Large intestine (tissue), 3 donors: ENCODE measurements around the gene CSTPP1. TPM values are rescaled to one million over a fixed set of nuclear protein-coding genes. Genes with fewer than 3 reads are reported as not detected.
"Not testable (repeated sequence)": the region's sequence is repeated elsewhere in the genome, so short reads cannot be mapped to it uniquely, and the experiment has no call there.

Experiments
- DNase-seq, 2 donors: peaks; one replicate each; pipeline versions ENCODE4 v3.0.0 to v3.0.0-alpha.2; 2013
- H3K27ac ChIP-seq: one replicate; pipeline ENCODE4 v1.5.1; 2013; ENCODE audit warnings: low read length
- H3K27me3 ChIP-seq: 2 replicates; pipeline ENCODE4 v1.6.1; 2013; ENCODE audit warnings: low read length; ENCODE audit not compliant: control insufficient read depth, insufficient read depth
- H3K36me3 ChIP-seq: 2 replicates; pipeline ENCODE4 v1.6.1; 2013; ENCODE audit warnings: low read length; ENCODE audit not compliant: control insufficient read depth, insufficient read depth
- H3K4me1 ChIP-seq: one replicate; pipeline ENCODE4 v1.6.1; 2013; ENCODE audit warnings: low read length; ENCODE audit not compliant: control insufficient read depth, insufficient read depth
- H3K4me3 ChIP-seq: one replicate; pipeline ENCODE4 v1.5.1; 2013; ENCODE audit warnings: low read length
- H3K9me3 ChIP-seq: one replicate; pipeline ENCODE4 v1.6.1; 2013; ENCODE audit warnings: mild to moderate bottlenecking, low read depth, low read length, moderate library complexity; ENCODE audit not compliant: control insufficient read depth
- WGBS: methylation state at CpG from one replicate; pipeline ENCODE4 v1.1.5; 2013; ENCODE audit warnings: low lambda C conversion rate; ENCODE audit not compliant: insufficient coverage; 5-methylcytosine and 5-hydroxymethylcytosine counted together
- polyA plus RNA-seq: library from polyadenylated mRNA; unstranded; fragments of 120-200 nt; gene quantifications from one replicate; pipeline ENCODE4 v1.2.1, GENCODE V29; 2013

Gene CSTPP1
- polyA plus RNA-seq, 1 donor, result 32.9 TPM

DNA sequence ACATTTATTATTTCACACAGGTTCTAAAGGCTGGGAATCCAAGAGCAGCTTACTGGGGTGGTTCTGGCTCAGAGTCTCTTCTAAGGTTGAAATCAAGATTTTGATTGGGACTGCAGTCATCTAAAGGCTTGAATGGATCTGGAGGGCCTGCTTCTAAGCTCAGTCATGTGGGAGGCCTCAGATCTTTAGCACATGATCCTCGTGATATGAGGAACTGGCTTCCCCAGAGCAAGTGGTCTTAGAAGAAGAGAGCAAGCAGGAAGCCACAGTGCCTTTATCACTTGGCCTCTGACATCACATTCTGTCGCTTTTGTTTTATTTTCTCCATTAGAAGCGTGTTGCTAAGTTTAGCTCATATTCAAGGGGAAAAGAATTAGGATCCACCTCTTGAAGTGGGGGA is 151.2 kb downstream of the CSTPP1 start:
- Histone ChIP-seq H3K27me3 (no peaks in the 10 kb centered on the region), H3K36me3 (no peaks in the 10 kb centered on the region), H3K27ac (no peak overlapping the region), H3K4me3 (no peak overlapping the region), H3K9me3 (no peaks in the 10 kb centered on the region), H3K4me1 (no peaks in the 10 kb centered on the region)
- DNase-seq, result no peak
- WGBS, result no CpG with 5 or more reads among the region's 3 CpGs

DNA sequence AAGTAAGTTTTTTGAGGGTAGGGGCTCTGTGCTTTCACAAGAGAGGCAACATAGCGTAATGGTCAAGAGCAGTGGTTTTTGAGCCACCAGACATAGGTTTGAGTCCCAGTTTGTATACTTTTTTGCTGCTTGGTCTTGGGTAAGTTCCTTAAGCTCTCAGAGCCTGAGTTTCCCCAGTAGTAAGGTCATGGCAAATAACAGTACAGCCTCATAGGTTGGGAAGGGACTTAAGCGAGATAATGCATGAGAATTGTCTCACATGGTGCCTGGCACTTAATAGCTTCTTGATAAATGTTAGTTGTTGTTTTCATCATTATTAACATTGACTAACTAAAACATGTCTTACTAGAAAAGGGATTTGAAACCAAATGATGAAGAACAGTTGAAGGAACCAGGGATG is 157.0 kb downstream of the CSTPP1 start:
- WGBS, result no CpG with 5 or more reads among the region's 2 CpGs
- H3K4me1 ChIP-seq, result no peaks in the 10 kb centered on the region

GRCh38 chr11:47096871-47097270 is 160.3 kb downstream of the CSTPP1 start:
- H3K4me3 ChIP-seq, DNase-seq, H3K9me3 ChIP-seq, H3K27ac ChIP-seq, H3K27me3 ChIP-seq, H3K4me1 ChIP-seq, H3K36me3 ChIP-seq: not testable (repeated sequence)
- no CpG with 5 or more reads among the region's 22 CpGs for WGBS

More for the DNA sequence above, 157.0 kb downstream of the CSTPP1 start:
- H3K27ac ChIP-seq, result no peak overlapping the region
- no peak overlapping the region for H3K4me3 ChIP-seq
- H3K9me3 ChIP-seq, result peaks cover 2% of the 10 kb centered on the region
- no peaks in the 10 kb centered on the region for H3K36me3 ChIP-seq
- DNase-seq, result no peak
- no peaks in the 10 kb centered on the region for H3K27me3 ChIP-seq

GRCh38 chr11:47098223-47098622 is 161.7 kb downstream of the CSTPP1 start:
- H3K4me1 ChIP-seq, DNase-seq, H3K27me3 ChIP-seq, H3K4me3 ChIP-seq, H3K36me3 ChIP-seq, H3K9me3 ChIP-seq, H3K27ac ChIP-seq: not testable (repeated sequence)
- no CpG with 5 or more reads among the region's 3 CpGs for WGBS

- Histone ChIP-seq H3K36me3 (no peaks in the 10 kb centered on the region), H3K27me3 (no peaks in the 10 kb centered on the region), H3K27ac (no peak overlapping the region), H3K4me3 (no peak overlapping the region), H3K9me3 (peaks cover 2% of the 10 kb centered on the region), H3K4me1 (no peaks in the 10 kb centered on the region)
- DNase-seq, result no peak
- WGBS, result 92% methylated on average over 1 of the region's 3 CpGs
Observed at GRCh38 chr11:47099214-47099917, 162.8 kb downstream of the CSTPP1 start.

DNA sequence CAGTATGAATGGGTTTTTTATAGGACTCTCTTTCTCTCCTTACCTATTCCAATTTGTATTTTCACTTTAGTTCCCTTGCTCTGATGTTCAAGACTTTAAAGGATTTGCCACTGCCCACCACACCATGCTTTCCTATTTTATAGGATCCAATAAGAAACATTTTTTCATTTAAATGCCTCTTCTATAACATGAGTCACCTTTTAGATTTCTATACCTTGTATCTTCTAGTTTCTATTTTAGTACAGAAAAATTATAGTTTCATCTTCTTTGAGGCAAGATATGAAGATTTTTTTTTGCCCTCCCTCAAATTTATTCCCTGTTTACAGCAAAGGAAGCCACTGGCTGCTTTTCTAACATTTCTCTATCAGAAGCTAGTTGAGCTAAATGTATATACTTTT is 163.4 kb downstream of the CSTPP1 start:
- H3K27ac ChIP-seq, result no peak overlapping the region

GRCh38 chr11:47101406-47101805 is 164.8 kb downstream of the CSTPP1 start:
- H3K4me1 ChIP-seq, result peaks cover 2% of the 10 kb centered on the region
- WGBS, result 75% methylated on average over 1 of the region's 3 CpGs
- H3K9me3 ChIP-seq, result peaks cover 2% of the 10 kb centered on the region
- DNase-seq, result no peak
- H3K36me3 ChIP-seq, result no peaks in the 10 kb centered on the region
- no peaks in the 10 kb centered on the region for H3K27me3 ChIP-seq
- no peak overlapping the region for H3K4me3 ChIP-seq
- H3K27ac ChIP-seq, result no peak overlapping the region

More for the DNA sequence above, 163.4 kb downstream of the CSTPP1 start:
- Histone ChIP-seq H3K27me3 (no peaks in the 10 kb centered on the region), H3K4me1 (no peaks in the 10 kb centered on the region), H3K4me3 (no peak overlapping the region), H3K36me3 (no peaks in the 10 kb centered on the region), H3K9me3 (peaks cover 2% of the 10 kb centered on the region)
- DNase-seq, result no peak

GRCh38 chr11:47104261-47104950 is 167.8 kb downstream of the CSTPP1 start:
- Histone ChIP-seq H3K4me3 (no peak overlapping the region), H3K4me1 (peaks cover 5% of the 10 kb centered on the region), H3K9me3 (no peaks in the 10 kb centered on the region), H3K27me3 (no peaks in the 10 kb centered on the region), H3K36me3 (no peaks in the 10 kb centered on the region), H3K27ac (no peak overlapping the region)
- WGBS, result 60% methylated on average over 2 of the region's 3 CpGs
- no peak for DNase-seq

DNA sequence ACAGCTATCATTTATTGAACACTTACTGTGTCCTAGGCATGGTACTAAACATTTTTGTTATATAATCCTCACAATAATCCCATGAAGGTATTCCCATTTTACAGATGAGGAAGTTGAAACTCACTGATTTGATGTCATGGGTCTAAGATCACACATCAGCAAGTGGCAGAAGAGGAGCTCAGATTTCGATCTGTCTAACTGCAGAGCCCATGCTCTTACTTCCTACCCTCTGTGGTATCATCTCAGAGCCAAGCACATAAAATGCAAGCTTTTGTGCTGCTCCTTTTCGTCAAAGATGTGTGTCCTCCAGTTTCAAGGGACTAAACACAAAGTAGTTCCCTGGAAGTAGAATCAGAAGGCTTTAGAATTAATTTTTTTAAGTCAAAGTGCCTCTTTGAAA is 169.0 kb downstream of the CSTPP1 start:
- no peak for DNase-seq
- WGBS, result no CpG with 5 or more reads among the region's 2 CpGs
- no peaks in the 10 kb centered on the region for H3K27me3 ChIP-seq
- H3K9me3 ChIP-seq, result no peaks in the 10 kb centered on the region
- H3K4me1 ChIP-seq, result peaks cover 5% of the 10 kb centered on the region
- no peak overlapping the region for H3K4me3 ChIP-seq
- H3K27ac ChIP-seq, result no peak overlapping the region
- H3K36me3 ChIP-seq, result no peaks in the 10 kb centered on the region

DNA sequence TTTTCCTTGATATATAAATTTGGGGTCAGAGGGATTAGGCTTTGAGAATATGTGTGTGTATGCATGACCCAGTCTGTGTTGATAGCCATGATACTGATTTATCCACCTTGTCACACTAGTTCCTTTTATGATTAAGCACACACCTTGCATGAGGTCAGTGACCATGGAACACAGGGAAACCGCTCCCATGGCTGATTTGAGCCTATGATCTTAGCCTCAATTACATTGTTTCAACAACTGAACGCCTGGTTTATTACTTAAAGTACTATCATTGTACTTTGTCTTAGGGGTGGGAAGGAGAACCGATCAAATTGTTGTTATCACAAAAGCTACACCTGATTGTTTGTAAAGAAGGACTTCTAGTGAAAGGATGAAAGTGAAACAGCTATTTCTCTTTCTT is 169.4 kb downstream of the CSTPP1 start:
- Histone ChIP-seq H3K9me3 (no peaks in the 10 kb centered on the region), H3K4me1 (peaks cover 5% of the 10 kb centered on the region), H3K27me3 (no peaks in the 10 kb centered on the region), H3K36me3 (no peaks in the 10 kb centered on the region), H3K27ac (no peak overlapping the region), H3K4me3 (no peak overlapping the region)
- peak; percentile 68 to 90 for DNase-seq
- no CpG with 5 or more reads among the region's 3 CpGs for WGBS
